ENCODE measurements around the gene ITCH.
A peak's percentile ranks its signal among the peaks of the same experiment; 100 is the strongest.

Gene ITCH

GRCh38 chr20:34557936-34558319, 194.9 kb downstream of the ITCH start:
- DNase-seq (ENCODE audit: low spot score): no peak

GRCh38 chr20:34558320-34559218, 195.5 kb downstream of the ITCH start, which contains the start of gene MAP1LC3A:
Gene MAP1LC3A, plus strand, starts transcription at chr20:34558718. Its CDS starts 151 bp downstream, at chr20:34558869.
- peak; percentile 96 for DNase-seq (ENCODE audit: low spot score)

GRCh38 chr20:34559311-34560140, 196.5 kb downstream of the ITCH start:
- DNase-seq (ENCODE audit: low spot score): no peak

DNA sequence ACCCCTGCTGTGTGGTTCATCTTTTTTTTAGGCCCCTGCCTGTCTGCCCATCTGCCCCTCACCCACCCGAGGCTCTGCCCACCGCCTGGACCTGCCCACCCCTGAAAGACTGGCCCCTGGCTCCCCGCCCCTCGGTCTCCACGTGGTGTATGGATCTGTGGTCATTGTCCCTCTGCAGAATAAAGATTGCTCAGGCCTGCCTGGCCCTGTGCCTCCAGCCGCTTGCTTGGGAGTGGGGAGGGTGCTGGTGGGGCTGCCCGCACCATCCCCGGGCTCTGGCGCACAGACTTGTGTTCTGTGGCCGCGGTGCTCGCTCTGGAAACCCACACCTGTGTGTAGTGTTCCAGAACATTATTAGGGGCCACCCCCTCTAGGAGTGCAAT, 197.1 kb downstream of the ITCH start:
- DNase-seq (ENCODE audit: low spot score): no peak

- no peak for DNase-seq (ENCODE audit: low spot score)
Observed at GRCh38 chr20:34560614-34561013, 197.5 kb downstream of the ITCH start.
